ENCODE data around the gene ALKBH8.
"Not testable (repeated sequence)": the region's sequence is repeated elsewhere in the genome, so short reads cannot be mapped to it uniquely, and the experiment has no call there.

ALKBH8 gene

GRCh38 chr11:107576497-107577345 lies 11.2 kb upstream of the ALKBH8 start:
- FAIRE-seq = peak; percentile 93

GRCh38 chr11:107573438-107573837 lies 7.9 kb upstream of the ALKBH8 start:
- no peak for FAIRE-seq

- FAIRE-seq = no peak
Measured at GRCh38 chr11:107570015-107570414, 4.5 kb upstream of the ALKBH8 start.

- no peak for FAIRE-seq
Measured at GRCh38 chr11:107567739-107568335, 2.3 kb upstream of the ALKBH8 start.

- FAIRE-seq = no peak
Measured at GRCh38 chr11:107566569-107566968, 1.0 kb upstream of the ALKBH8 start.

- FAIRE-seq = not testable (repeated sequence)
Measured at GRCh38 chr11:107565955-107566501, 493 bp upstream of the ALKBH8 start.

GRCh38 chr11:107564877-107565218 lies 687 bp downstream of the ALKBH8 start:
- no peak for FAIRE-seq

- peak; percentile 88 for FAIRE-seq
Measured at GRCh38 chr11:107563702-107564101, 1.8 kb downstream of the ALKBH8 start.

GRCh38 chr11:107562647-107563208 lies 2.8 kb downstream of the ALKBH8 start:
- FAIRE-seq = no peak

- FAIRE-seq = no peak
Measured at GRCh38 chr11:107561688-107562087, 3.8 kb downstream of the ALKBH8 start.

GRCh38 chr11:107550304-107550703 lies 15.2 kb downstream of the ALKBH8 start:
- no peak for FAIRE-seq

GRCh38 chr11:107549954-107550285 lies 15.6 kb downstream of the ALKBH8 start:
- no peak for FAIRE-seq

GRCh38 chr11:107549253-107549953 lies 16.1 kb downstream of the ALKBH8 start:
- FAIRE-seq = peak; percentile 96

GRCh38 chr11:107547961-107548360 lies 17.6 kb downstream of the ALKBH8 start:
- FAIRE-seq = no peak

- no peak for FAIRE-seq
Measured at GRCh38 chr11:107545101-107545514, 20.4 kb downstream of the ALKBH8 start.

- FAIRE-seq = no peak
Measured at GRCh38 chr11:107538821-107539220, 26.7 kb downstream of the ALKBH8 start.

GRCh38 chr11:107538239-107538638 lies 27.3 kb downstream of the ALKBH8 start:
- FAIRE-seq = peak; percentile 88

- FAIRE-seq = not testable (repeated sequence)
Measured at GRCh38 chr11:107537155-107537554, 28.4 kb downstream of the ALKBH8 start.

- no peak for FAIRE-seq
Measured at GRCh38 chr11:107526197-107526596, 39.3 kb downstream of the ALKBH8 start.

GRCh38 chr11:107508858-107509244 lies 56.7 kb downstream of the ALKBH8 start:
- FAIRE-seq = no peak

GRCh38 chr11:107508201-107508857 lies 57.2 kb downstream of the ALKBH8 start:
- no peak for FAIRE-seq

- no peak for FAIRE-seq
Measured at GRCh38 chr11:107505647-107506225, 59.8 kb downstream of the ALKBH8 start.
